Neural progenitor cell (in vitro differentiated cells): ENCODE results near the gene RHOBTB3.

Experiments used
- CTCF ChIP-seq: fragments of 200-600 bp; sonication (generic); IDR thresholded peaks from 2 replicates; pipeline ENCODE4 v1.5.1; 2017; ENCODE audit warnings: antibody characterized with exemption, mild to moderate bottlenecking
- EZH2 ChIP-seq: fragments of 200-600 bp; sonication (generic); IDR thresholded peaks from 2 replicates; pipeline ENCODE4 v1.6.1; 2017; ENCODE audit warnings: antibody characterized with exemption, mild to moderate bottlenecking, moderate library complexity

GRCh38 chr5:95701074-95701473 lies 30.1 kb upstream of the RHOBTB3 start:
- TF ChIP-seq CTCF = no peak
- TF ChIP-seq EZH2 = no peak
